GM23248 (cell line): ENCODE data around the gene ZBTB46.

Experiments
- EZH2 ChIP-seq: fragments of 200-600 bp; sonication (generic); IDR thresholded peaks from 2 replicates; pipeline ENCODE4 v1.6.1; 2018; ENCODE audit warnings: antibody characterized with exemption, mild to moderate bottlenecking; ENCODE audit not compliant: insufficient read depth, poor library complexity, severe bottlenecking
- EZH2phosphoT487 ChIP-seq: fragments of 200-600 bp; sonication (generic); IDR thresholded peaks from 2 replicates; pipeline ENCODE4 v1.6.1; 2018; ENCODE audit warnings: antibody characterized with exemption, moderate library complexity, mild to moderate bottlenecking, low read depth; ENCODE audit not compliant: insufficient read depth

GRCh38 chr20:63848003-63848911, 17.2 kb upstream of the ZBTB46 start:
- no peak for TF ChIP-seq EZH2
- TF ChIP-seq EZH2phosphoT487: no peak
